GM23338 (cell line): ENCODE data around the gene FBRSL1.

Source experiments
- CREB1 ChIP-seq: fragments of 250-450 bp; sonication (Bioruptor Pico); IDR thresholded peaks from 2 replicates; pipeline ENCODE4 v1.5.0; 2020; ENCODE audit warnings: low read depth, mild to moderate bottlenecking, moderate library complexity
- CTCF ChIP-seq, 2 experiments: fragments of 200-600 bp in 1 of 2; sonication (generic) in 1 of 2; conservative IDR thresholded peaks; 2 replicates each; pipeline versions ENCODE4 v1.5.1 to v1.6.1; 2016 to 2017; ENCODE audit warnings: antibody characterized with exemption in 2 of 2, low read depth in 2 of 2, mild to moderate bottlenecking in 2 of 2, moderate library complexity in 1 of 2
- ETS1 ChIP-seq: IDR thresholded peaks from 2 replicates; pipeline ENCODE4 v1.6.1; 2016; ENCODE audit warnings: antibody characterized with exemption
- EZH2 ChIP-seq: fragments of 200-600 bp; sonication (generic); IDR thresholded peaks from one replicate; pipeline ENCODE4 v1.8.0; 2017; ENCODE audit warnings: antibody characterized with exemption, mild to moderate bottlenecking, low read depth; ENCODE audit not compliant: unreplicated experiment
- JUNB ChIP-seq: IDR thresholded peaks from one replicate; pipeline ENCODE4 v1.6.1; 2016; ENCODE audit warnings: antibody characterized with exemption; ENCODE audit not compliant: unreplicated experiment
- POLR2AphosphoS5 ChIP-seq: IDR thresholded peaks from 2 replicates; pipeline ENCODE4 v1.6.1; 2016; ENCODE audit warnings: antibody characterized with exemption, low read depth
- REST ChIP-seq: IDR thresholded peaks from one replicate; pipeline ENCODE4 v1.6.1; 2018; ENCODE audit warnings: antibody characterized with exemption; ENCODE audit not compliant: unreplicated experiment
- ZNF114 ChIP-seq: fragments of 250-450 bp; sonication (Bioruptor Pico); IDR thresholded peaks from 2 replicates; pipeline ENCODE4 v1.5.0; 2020; ENCODE audit warnings: mild to moderate bottlenecking, moderate library complexity

GRCh38 chr12:132497514-132498405 is 7.8 kb downstream of the FBRSL1 start:
- TF ChIP-seq EZH2 (no peak), CTCF (conservative IDR thresholded peaks at IDR 0.05; ENCODE audit: low read depth in 2 of 2) (no peak), JUNB (no peak), POLR2AphosphoS5 (no peak), REST (no peak), CREB1 (CRISPR knock-in tag) (no peak), ZNF114 (CRISPR knock-in tag) (no peak), ETS1 (no peak)
